Mucosa of descending colon (tissue), 3 donors: ENCODE measurements around the gene KIF23. TPM values are rescaled to one million over a fixed set of nuclear protein-coding genes. Genes with fewer than 3 reads are reported as not detected.

ENCODE experiments used
- ATAC-seq: fragments of 200-7000 bp; cut with Tn5 transposase; one replicate; pipeline ENCODE4 v1.9.1; 2020; ENCODE audit warnings: mild to moderate bottlenecking, moderate library complexity
- DNase-seq, 3 donors: peaks; one replicate each; pipeline ENCODE4 v3.0.0-alpha.2; 2020
- H3K36me3 ChIP-seq: fragments of 200-600 bp; one replicate; pipeline ENCODE4 v1.8.0; 2021; ENCODE audit warnings: low read depth, mild to moderate bottlenecking
- H3K4me1 ChIP-seq: fragments of 200-600 bp; one replicate; pipeline ENCODE4 v1.8.0; 2021; ENCODE audit warnings: low read depth, mild to moderate bottlenecking
- H3K4me3 ChIP-seq: fragments of 200-600 bp; one replicate; pipeline ENCODE4 v1.8.0; 2021; ENCODE audit warnings: mild to moderate bottlenecking
- H3K9me3 ChIP-seq: fragments of 200-600 bp; one replicate; pipeline ENCODE4 v1.8.0; 2021; ENCODE audit warnings: mild to moderate bottlenecking
- CTCF ChIP-seq: fragments of 200-600 bp; IDR thresholded peaks from one replicate; pipeline ENCODE4 v1.8.0; 2022; ENCODE audit warnings: antibody characterized with exemption, mild to moderate bottlenecking
- intact Hi-C, 2 donors: fragments of 100-400 bp; cut with DNase I in 1 of 2; cut with micrococcal nuclease in 1 of 2; formaldehyde crosslinking; loops; one replicate each; pipeline versions ENCODE4 v1.11.0 to v1.11.1; 2022; cut with DNase I, micrococcal nuclease
- total RNA-seq, 3 donors: library from RNA; stranded (reverse); fragmentation: NEBNext Ultra II Directional in 2 of 3; extraction: Animal tissue kit (Norgen Biotek cat#: 25700) in 2 of 3; gene quantifications; one replicate each; pipeline versions ENCODE4 v1.2.1 to v1.2.4, GENCODE V29; 2021 to 2023
- donor health status: DM: no; HTN: no; CAD: no; lungs with moderate emphysema.
- donor health status: DM: no; HTN: no; CAD: no.
- donor health status: DM: no; HTN: yes; CAD: no.

KIF23 gene
- total RNA-seq, 3 donors from 2014 or later: 3.1 to 11.2 (median 4.4) TPM

GRCh38 chr15:69497667-69498066, 83.5 kb downstream of the KIF23 start:
- no peak for DNase-seq
- TF ChIP-seq CTCF: no peak
- Histone ChIP-seq H3K4me3 (no peak overlapping the region), H3K36me3 (no peaks in the 10 kb centered on the region), H3K9me3 (no peaks in the 10 kb centered on the region), H3K4me1 (no peaks in the 10 kb centered on the region)
- intact Hi-C loops: no loop called here
- ATAC-seq: no peak

Other genes with a start within 250 kb of the KIF23 start
- 10 to 100 TPM; 27.7 to 82.6 (median 37.7) TPM for gene PAQR5, start 115.4 kb upstream of the KIF23 start, total RNA-seq
- 1,000 to 10,000 TPM; 1,139 to 1,221 (median 1,218) TPM for gene RPLP1, start 38.5 kb downstream of the KIF23 start, total RNA-seq